ENCODE measurements around the gene GLI2.

DNA sequence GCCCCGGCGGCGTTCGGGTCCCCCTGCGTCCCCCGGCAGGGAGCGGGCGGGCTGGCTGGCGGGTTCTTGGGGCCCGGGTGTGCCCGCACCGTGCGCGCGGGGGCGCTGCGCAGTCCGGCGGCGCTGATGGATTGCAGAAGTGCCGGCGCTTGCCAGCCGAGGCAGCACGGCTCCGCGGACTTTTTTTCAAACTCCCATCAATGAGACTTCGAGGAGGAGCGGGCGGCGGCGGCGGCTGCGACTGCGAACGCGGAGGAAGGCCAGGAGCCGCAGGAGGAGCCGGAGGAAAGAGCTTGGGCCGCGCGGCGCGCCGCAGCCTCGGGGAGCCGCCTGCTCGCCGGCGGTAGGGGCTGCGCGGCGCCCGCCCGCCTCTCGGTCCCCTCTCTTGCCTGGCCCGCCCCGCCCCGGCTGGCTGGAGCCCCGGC is at the start of gene GLI2:
- TF ChIP-seq ZNF274 (IDR thresholded peaks at IDR 0.05; ENCODE audit: low read depth, low read length) (no peak), YY1 (IDR thresholded peaks at IDR 0.05; ENCODE audit: insufficient read depth, insufficient read length) (no peak)
